Superior temporal gyrus (tissue), 1 donor: ENCODE results near the gene HSFX3.
"Not testable (repeated sequence)": the region's sequence is repeated elsewhere in the genome, so short reads cannot be mapped to it uniquely, and the experiment has no call there.

Source experiments
- DNase-seq: peaks from one replicate; pipeline ENCODE4 v3.0.0-alpha.2; 2016; ENCODE audit errors: extremely low spot score

Gene HSFX3

DNA sequence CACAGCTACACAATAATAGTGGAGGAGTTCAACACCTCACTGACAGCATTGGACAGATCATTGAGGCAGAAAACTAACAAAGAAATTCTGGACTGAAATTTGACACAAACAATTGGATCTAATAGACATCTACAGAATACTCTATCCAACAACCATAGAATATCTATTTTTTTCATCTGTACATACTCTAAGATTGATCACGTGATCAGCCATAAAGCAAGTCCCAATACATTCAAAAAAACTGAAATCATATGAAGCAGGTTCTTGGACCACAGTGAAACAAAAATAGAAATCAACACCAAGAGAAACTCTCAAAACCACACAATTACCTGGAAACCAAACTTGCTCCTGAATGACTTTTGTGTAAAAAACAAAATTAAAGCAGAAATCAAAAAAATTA, 32.4 kb downstream of the HSFX3 start:
- DNase-seq: no peak

DNA sequence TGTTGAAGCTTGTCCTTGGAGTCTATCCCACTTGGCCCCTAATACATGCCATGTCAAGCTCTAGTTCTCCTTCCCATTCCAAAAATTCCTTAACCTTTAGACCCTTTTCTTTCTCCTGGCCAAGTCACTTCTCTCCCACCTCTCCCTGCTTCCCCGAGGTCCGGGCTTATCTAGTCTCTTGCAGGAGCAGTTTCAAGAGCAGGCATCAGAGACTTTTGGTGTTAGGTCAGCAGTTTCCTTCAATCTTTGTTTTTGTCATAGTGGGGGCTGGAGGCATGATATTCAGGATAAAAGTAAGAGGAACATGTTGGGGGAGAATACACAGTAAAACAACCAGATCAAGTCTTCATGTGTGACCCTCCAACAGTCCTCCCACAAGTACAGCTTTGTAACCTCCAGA, 33.1 kb downstream of the HSFX3 start:
- no peak for DNase-seq

DNA sequence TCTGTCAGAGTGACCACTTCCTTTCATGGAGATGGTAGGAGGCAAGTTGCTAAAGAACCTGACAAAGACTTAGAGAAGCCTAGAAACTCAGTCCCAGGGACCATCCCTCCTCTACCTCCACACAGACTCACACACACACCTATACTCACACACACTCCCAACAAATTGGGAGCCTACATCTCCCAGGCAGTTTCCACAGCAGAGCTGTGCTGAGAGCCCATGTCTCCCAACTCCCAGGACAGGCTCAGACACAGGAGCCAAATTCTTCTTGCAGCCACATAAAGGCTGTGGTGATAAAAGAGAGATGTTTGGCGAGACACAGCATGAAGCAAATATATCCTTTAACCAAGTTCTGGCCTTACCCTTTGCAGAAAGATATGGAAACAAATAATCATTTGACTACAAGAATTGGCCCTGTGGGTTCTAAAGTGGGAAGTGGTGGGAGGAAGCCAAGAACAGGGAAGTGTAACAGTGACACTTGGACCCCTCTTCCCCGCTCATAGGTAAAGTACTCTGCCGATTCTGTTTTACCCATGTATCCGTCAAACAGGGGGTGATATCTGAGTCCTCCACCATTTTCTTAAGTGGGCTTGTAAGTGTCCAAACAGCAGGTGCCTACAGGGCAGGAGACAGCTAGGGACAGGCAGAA, 33.6 kb downstream of the HSFX3 start:
- DNase-seq: no peak

DNA sequence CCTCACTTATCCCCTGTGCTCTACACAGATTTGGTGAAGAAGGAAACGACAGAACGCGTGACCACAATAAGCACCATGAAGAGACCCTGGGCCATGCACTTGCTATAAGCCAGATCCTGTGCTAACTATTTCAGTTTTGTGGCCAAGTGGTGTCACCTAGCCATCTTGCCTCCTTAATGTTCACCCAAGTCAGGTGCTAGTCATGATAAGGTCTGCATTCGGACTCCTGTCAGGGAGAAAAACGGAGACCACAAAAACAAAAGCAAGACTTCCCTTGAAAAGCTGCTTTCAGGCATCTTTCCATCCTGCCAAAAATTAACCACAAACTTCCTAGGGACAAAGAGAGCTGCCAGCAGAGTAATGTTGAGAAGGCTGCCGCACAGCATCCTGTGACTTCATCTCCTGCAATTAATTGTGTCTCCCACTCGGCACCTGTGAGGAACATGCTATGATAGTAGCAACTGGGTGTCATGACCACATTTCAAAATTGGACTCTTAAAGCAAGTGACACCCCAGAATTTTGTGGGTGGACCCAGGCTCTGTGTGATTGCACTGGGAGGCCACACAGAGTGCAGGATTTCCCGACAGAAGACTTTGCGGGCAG, 35.8 kb downstream of the HSFX3 start:
- DNase-seq: no peak

DNA sequence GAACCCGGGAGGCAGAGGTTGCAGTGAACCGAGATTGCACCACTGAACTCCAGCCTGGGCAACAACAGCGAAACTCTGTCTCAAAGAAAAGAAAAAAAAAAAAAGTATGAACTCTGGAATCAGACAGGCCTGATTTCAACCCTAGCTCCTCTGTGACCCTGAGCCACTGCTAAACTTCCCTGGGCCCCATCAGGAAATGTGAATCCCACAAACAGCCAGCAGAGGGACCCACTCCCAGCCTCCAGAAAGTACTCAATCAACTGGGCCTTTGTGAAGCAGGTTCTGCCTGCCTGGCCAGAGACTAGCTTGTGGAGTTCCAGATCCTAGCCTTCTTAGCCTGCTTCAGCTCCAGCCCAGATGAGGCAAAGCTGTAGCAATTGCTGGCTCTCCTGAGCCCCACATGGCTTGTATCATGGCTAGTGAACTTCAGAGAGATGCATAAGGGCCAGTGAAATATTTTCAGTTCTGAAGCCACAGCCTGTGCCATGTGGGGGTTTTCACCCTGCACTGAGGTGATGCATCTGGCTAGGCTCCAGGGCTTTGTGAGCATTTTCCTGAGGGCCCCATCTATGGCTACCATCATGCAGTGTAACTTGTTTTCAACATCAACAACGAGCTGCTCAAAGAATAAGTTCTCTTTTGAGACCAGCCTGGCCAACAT, 37.4 kb downstream of the HSFX3 start:
- peak; percentile 64 for DNase-seq

DNA sequence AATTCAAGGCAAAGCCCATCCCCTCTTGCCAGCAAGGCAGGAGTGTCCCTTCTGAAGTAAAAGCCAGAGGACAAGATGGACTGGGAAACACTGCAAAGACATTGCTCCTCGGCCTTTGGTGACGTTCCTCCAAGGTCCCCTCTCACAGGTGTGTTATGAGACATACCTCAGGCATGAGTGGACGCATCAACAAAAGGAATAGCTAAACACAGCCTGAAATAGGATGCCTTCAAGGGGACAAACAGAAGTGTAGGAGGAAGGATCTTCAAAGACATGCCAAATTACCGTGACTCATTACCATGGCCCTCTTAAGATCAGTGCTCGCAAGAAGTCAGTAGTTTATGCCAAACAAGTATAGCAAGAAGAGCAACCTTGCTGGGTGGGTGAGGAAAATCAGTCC, 38.6 kb downstream of the HSFX3 start:
- no peak for DNase-seq

DNA sequence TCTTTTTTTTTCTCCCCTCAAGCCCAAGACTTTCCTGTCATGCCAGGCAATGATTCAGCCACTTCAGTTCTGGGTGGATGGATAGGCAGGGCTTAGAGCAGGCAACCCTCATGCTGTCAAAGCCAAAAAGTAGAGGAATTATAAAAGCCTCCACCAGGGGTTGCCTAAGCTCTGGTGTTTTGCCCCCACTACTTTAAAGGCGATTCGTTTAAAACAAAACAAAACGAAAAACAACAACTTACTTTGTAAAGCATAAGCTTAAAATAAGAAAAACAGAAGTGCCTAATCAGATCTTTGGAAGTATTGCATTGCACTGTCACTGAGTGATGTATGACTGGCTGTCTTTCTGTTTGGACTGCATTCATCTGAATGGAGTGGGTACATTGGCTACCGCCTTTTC, 39.3 kb downstream of the HSFX3 start:
- no peak for DNase-seq

DNA sequence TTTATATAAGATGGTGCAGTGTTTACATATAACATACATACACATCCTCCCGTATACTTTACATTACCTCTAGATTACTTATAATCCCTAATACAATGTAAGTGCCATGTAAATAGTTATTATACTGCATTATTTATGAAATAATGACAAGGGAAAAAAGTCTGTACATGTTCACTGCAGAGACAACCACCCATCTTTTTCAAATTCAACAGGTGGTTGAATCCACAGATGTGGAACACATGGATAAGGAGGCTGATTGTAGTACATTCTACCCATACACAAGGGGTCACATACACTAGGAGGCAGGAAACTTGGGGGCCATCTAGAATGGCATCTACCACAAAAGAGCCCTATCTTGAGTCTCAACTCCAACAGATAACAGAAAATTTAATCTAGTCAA, 41.3 kb downstream of the HSFX3 start:
- DNase-seq: no peak

DNA sequence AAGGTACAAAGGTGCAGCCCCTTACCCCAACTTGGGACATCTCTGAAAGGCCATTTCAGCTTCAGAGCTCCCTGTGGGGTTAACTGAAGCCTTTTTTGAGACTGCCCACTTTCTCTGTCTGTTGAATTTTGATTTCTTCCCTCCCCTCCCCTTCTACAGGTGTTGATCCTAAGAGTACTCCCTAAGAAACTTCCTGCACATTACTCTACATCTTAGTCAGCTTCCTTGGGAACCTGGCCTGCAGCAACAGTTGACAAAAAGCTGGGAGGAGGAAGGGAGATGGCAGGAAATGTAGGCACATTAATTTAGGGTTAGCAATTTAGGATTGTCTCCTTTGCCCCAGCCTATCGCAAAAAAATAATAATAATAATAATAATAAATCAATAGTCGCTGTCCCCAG, 43.4 kb downstream of the HSFX3 start:
- DNase-seq: no peak

DNA sequence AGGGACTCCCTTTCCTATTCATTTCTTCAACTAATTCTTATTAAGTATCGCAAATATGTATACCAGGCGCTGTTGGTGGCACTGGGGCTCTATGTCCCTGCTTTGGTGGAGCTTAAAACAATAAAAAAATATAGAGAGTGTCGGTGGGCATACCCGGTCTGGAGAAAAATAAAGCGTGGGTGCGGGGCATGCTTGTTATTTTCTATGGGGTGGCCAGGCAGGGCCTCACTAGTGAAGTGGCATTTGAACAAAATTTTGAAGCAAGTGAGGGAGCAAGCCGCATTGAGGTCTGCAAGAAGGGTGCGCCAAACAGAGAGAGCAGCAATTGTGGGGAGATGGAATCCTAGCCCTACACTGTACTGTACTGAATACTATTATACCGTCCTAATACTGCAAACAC, 44.1 kb downstream of the HSFX3 start:
- no peak for DNase-seq

DNA sequence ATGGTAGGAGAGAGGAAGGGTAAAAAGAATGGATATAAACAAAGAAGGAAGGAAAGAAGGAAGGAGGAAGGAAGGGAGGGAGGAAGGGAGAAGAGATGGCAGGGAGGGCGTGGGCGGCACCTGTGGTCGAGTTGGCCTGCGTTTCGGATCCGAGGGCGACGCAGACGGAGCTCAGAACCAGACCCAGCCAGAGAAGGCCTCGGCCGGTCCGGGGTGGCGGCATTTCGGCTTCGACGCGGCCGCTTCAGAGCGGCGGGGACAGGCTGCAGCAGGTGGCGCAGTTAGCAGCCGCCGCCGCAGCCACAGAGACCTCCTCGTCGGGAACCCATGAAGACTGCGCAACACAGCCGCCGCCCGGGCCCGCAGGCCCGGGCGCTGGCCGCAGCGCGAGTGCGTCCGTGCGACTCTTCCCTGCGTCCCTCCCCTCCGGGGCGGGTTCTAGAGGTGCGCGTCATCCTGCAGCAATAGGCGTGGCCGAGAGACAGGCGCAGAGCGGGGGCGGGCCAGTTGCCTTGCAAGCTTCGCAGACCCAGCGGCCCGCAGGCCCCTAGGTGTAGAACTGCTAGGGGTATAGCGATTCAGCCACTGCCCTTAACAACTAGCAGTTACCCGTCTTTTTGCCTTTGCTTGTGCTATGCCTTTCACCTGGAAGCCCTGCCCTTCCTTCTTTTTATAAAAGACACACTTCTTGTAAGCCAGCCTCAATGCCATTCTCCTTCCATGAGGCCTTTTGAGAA, 44.6 kb downstream of the HSFX3 start, which contains the start of gene IDS:
TSS of gene IDS (minus strand) at position 392 of the 737 bp plus-strand sequence. CDS start at position 223, 169 bp downstream.
- peak; percentile 85 for DNase-seq

DNA sequence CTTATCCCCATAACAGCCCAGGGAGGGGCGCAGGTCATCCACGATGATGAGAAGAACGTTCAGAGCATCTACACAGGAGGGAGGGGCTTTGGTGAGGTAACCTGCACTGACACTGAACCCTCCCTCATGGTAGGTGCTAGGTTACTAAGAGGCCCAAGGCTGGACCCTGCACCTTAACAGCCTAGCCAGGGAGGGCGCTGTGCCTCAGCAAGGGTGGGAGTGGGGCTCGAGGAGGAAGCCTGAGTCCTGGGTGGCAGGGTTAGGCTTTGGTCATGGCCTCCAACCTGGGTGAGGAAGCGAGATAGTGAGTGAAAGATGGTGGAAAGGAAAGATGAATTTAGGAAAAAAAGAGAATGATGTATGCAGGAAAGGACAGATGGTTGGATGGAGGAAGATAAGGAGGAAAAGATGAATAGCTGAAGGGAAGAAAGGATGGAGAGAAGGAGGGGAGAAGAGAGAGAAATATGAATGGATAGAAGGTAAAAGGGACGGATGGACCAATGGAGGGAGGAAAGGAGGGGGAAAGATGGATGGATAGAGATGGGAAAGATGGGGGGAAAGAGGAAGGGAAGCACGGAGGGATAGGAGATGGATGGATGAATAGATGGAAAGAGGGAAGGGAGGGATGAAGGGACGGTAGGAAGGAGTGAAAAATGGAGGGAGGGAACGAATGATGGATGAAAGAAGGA, 45.4 kb downstream of the HSFX3 start:
- DNase-seq: no peak

DNA sequence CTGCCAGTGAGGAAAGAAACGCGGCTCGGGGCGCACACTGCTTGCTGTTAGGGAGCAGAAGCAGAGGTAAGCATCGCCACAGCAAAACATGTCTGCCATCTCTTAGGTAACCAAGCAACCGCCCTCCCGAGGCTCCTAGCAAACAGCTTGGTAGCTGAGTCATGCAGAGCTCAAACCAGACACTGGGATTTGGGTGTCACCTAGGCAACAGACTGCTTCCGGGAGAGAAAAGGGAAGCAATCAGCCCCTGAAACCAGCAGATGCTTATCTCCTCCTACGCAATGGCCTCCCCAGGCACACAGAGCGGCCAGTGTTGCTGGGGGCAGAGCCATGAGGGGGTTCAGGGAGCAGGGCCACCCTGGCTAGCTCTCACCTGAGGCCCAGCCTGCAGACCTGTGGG, 46.3 kb downstream of the HSFX3 start:
- DNase-seq: not testable (repeated sequence)

DNA sequence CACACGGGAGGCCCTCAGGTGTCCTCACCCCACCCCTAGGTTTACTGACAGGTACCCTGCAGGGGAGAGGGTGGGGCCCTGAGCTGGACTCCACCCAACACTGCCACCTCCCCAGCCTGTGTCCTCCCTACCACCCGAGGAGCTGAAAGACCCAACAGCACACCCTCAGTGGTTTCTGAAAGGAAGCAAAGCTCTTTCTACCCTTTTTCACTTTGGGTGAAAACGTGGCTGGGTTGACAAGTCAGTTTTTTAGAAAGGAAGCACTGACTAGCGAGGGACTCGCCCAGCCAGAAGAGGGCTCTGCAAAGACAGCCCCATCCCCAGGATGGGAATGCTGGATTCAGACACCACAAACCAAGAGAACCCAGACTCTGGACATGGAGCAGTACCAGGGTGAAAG, 46.8 kb downstream of the HSFX3 start:
- not testable (repeated sequence) for DNase-seq

DNA sequence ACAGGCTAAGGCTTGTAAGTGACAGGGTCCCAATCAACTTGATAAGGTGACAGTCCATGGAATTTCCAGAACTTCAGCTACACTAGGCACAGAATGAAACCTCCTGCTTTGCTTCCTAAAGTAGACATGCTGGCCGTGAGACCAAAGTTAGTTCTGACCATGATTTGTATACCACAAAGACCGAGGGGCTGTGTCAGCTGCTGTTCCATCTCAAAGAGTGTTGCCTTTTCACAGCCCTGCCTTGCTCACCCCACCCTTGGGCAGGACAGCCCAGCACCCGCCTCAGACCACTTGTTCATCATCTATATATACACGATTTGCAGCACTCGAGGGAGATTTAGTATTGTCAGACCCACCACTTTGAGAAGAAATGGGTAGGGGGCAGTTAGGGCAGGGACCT, 50.0 kb downstream of the HSFX3 start:
- DNase-seq: no peak

DNA sequence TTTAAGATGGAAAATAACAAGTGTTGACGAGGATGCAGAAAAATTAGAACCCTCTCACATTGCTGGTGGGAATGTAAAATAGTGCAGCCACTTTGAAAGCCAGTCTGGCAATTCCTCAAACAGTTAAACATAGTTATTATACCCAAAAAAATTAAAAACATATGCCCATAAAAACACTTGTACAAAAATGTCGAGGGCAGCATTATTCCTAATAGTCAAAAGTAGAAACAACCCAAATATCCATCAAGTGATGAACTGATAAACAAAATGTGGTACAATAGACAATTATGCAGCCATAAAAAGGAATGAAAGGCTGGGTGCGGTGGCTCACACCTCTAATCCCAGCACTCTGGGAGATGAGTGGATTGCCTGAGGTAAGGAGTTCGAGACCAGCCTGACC, 51.0 kb downstream of the HSFX3 start:
- DNase-seq: no peak
